Lung (tissue), 12 donors: ENCODE measurements around the gene ZNF511. TPM values are rescaled to one million over a fixed set of nuclear protein-coding genes. Genes with fewer than 3 reads are reported as not detected.

Experiments
- ATAC-seq: fragments of 200-7000 bp; cut with Tn5 transposase; one replicate; pipeline ENCODE4 v1.9.1; 2020; ENCODE audit warnings: moderate number of reproducible peaks; ENCODE audit not compliant: insufficient read depth, low FRiP score
- DNase-seq, 3 donors: peaks; one replicate each; pipeline ENCODE4 v3.0.0-alpha.2; 2013 to 2017
- H3K27ac ChIP-seq, 2 donors: one replicate each; pipeline ENCODE4 v1.5.1; 2013; ENCODE audit warnings: mild to moderate bottlenecking in 2 of 2, moderate library complexity in 2 of 2, control low read depth in 1 of 2, inconsistent platforms in 1 of 2, low read depth in 1 of 2, low read length in 1 of 2
- H3K27me3 ChIP-seq, 3 donors: one replicate each; pipeline ENCODE4 v1.5.1; 2013; ENCODE audit warnings: low read length in 2 of 3; ENCODE audit not compliant: control insufficient read depth in 3 of 3, insufficient read depth in 3 of 3
- H3K36me3 ChIP-seq, 4 donors: one replicate each; pipeline ENCODE4 v1.5.1; 2013; ENCODE audit warnings: low read length in 4 of 4, mild to moderate bottlenecking in 1 of 4, moderate library complexity in 1 of 4; ENCODE audit not compliant: control insufficient read depth in 4 of 4, insufficient read depth in 4 of 4
- H3K4me1 ChIP-seq, 5 donors: one replicate each; pipeline ENCODE4 v1.5.1; 2013; ENCODE audit warnings: low read length in 5 of 5, mild to moderate bottlenecking in 2 of 5, moderate library complexity in 1 of 5; ENCODE audit not compliant: control insufficient read depth in 5 of 5, insufficient read depth in 5 of 5
- H3K4me3 ChIP-seq: one replicate; pipeline ENCODE4 v1.5.1; 2013; ENCODE audit warnings: mild to moderate bottlenecking, control low read depth, moderate library complexity
- H3K9ac ChIP-seq, 2 donors: one replicate each; pipeline ENCODE4 v1.5.1; 2013; ENCODE audit warnings: low read length in 2 of 2, control low read depth in 1 of 2; ENCODE audit not compliant: insufficient read depth in 1 of 2
- H3K9me3 ChIP-seq, 4 donors: one replicate each; pipeline ENCODE4 v1.5.1; 2013; ENCODE audit warnings: low read length in 3 of 4, mild to moderate bottlenecking in 1 of 4, moderate library complexity in 1 of 4; ENCODE audit not compliant: control insufficient read depth in 4 of 4, insufficient read depth in 3 of 4
- WGBS, 2 donors: extraction: QIAGEN DNeasy Blood & Tissue Kit; methylation state at CpG; one replicate each; pipeline ENCODE4 v1.1.7; 2013; 5-methylcytosine and 5-hydroxymethylcytosine counted together
- polyA plus RNA-seq, 2 donors: library from polyadenylated mRNA; stranded (reverse); fragments of 200-250 nt; gene quantifications; one replicate each; pipeline ENCODE4 v1.2.1, GENCODE V29; 2013
- total RNA-seq, 2 donors: library from RNA; depleted of rRNA in 1 of 2; stranded (reverse); fragments of >200 nt in 1 of 2; gene quantifications; one replicate each; pipeline ENCODE4 v1.2.1, GENCODE V29; 2014 to 2021
- TF ChIP-seq, protein P1 (sequence below): IDR thresholded peaks from 2 replicates; pipeline ENCODE4 v1.5.1; 2012; ENCODE audit warnings: mild to moderate bottlenecking; ENCODE audit errors: control extremely low read depth, extremely low read depth
- donor health status: control.
- donor health status: control.
- donor health status: Bipolar disorder and iron deficiency.
- donor health status: healthy.
- donor health status: DM: yes; HTN: yes; CAD: no.

The ZNF511 gene
- total and polyA plus RNA-seq, 4 donors: 18.6 to 79.9 (median 43.6) TPM

DNA sequence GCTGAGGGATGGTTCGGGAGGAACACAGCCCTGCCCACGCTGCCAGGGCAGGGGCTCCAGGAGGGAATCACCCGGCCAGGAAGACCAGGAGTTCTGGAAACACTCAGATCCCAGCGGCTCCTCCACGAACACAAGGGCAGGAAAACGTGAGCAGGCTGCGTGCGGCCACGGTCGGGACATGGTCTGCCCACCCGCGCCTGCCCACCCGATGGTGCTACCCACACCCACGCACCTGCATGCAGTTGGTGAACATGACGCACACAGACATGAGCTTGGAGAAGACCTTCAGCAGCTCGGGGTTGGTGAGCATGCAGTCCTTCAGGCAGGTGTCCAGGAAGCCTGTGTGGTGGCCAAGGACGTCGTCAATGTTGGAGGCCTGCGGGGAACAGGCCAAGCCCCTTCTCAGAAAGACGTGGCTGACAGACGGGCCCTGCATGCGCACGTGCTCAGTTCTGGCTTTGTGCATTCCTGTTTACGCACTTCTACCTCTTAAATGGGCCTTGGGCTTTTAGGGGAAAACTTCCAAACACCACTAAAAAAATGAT is 25.8 kb upstream of the ZNF511 start:
- H3K36me3 ChIP-seq: peaks cover 18 to 79% (median 32%) of the 10 kb centered on the region in 4 donors
- H3K27ac ChIP-seq: no peak overlapping the region
- WGBS, 2 donors: 95% methylated on average over 24 of the region's 24 CpGs
- H3K27me3 ChIP-seq: no peaks in the 10 kb centered on the region
- peaks cover 0 to 4% (median 0%) of the 10 kb centered on the region in 4 donors for H3K9me3 ChIP-seq
- no peak for DNase-seq
- H3K4me1 ChIP-seq: no peaks in the 10 kb centered on the region
- no peak for ATAC-seq
- no peak overlapping the region for H3K9ac ChIP-seq
- no peak overlapping the region for H3K4me3 ChIP-seq
- TF ChIP-seq, protein P1, sequence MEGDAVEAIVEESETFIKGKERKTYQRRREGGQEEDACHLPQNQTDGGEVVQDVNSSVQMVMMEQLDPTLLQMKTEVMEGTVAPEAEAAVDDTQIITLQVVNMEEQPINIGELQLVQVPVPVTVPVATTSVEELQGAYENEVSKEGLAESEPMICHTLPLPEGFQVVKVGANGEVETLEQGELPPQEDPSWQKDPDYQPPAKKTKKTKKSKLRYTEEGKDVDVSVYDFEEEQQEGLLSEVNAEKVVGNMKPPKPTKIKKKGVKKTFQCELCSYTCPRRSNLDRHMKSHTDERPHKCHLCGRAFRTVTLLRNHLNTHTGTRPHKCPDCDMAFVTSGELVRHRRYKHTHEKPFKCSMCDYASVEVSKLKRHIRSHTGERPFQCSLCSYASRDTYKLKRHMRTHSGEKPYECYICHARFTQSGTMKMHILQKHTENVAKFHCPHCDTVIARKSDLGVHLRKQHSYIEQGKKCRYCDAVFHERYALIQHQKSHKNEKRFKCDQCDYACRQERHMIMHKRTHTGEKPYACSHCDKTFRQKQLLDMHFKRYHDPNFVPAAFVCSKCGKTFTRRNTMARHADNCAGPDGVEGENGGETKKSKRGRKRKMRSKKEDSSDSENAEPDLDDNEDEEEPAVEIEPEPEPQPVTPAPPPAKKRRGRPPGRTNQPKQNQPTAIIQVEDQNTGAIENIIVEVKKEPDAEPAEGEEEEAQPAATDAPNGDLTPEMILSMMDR: no peak

DNA sequence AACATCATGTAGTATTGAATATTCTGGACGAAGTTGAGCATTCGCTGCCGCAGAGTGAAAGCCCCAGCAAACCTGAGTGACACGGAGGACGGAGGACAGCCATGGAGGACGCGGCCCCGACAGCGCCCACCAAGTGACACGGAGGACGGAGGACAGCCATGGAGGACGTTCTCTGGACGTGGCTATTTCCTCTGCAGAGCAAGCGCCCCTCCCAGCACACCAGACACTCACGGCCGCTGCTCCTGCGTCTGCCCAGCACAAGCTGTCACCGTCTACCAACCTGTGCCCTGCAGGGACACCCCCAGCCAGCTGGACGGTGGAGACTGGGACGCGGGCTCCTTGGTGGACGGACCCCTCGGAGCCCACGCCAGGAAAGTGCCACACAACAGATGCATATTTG is 24.8 kb upstream of the ZNF511 start:
- no peak for DNase-seq
- Histone ChIP-seq H3K27ac (no peak overlapping the region), H3K36me3 (peaks cover 21 to 86% (median 39%) of the 10 kb centered on the region in 4 donors), H3K4me3 (no peak overlapping the region), H3K9ac (no peak overlapping the region), H3K27me3 (no peaks in the 10 kb centered on the region), H3K4me1 (no peaks in the 10 kb centered on the region), H3K9me3 (peaks cover 0 to 4% (median 0%) of the 10 kb centered on the region in 4 donors)
- TF ChIP-seq, protein P1: no peak
- WGBS, 2 donors: 94 to 97% methylated on average over 24 of the region's 24 CpGs
- ATAC-seq: no peak

DNA sequence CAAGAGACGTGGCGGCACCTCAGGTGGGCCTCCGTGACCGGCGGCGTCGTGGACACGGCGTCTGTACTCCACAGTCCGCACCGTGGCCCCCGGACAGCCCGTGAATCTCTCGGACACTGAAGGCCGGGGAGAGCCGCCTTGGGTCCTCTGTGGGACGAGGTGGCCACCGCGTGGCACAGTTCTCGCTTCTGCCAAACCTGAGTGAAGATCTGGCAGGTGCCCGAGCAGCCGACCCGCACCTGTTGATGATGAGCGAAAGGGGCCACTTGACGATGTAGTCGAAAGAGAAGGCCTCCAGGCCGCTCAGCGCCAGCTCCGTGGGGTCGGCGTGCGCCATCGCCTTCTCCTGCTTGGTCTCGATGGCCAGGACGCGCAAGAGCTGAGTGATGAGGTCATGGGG is 23.5 kb upstream of the ZNF511 start:
- TF ChIP-seq, protein P1: no peak
- H3K4me1 ChIP-seq: no peaks in the 10 kb centered on the region
- ATAC-seq (no peak), DNase-seq (no peak)
- no peak overlapping the region for H3K9ac ChIP-seq
- H3K27me3 ChIP-seq: no peaks in the 10 kb centered on the region
- no peak overlapping the region for H3K4me3 ChIP-seq
- peaks cover 0 to 4% (median 0%) of the 10 kb centered on the region in 4 donors for H3K9me3 ChIP-seq
- H3K36me3 ChIP-seq: peaks cover 21 to 85% (median 40%) of the 10 kb centered on the region in 4 donors
- 96 to 98% methylated on average over 36 of the region's 36 CpGs for WGBS, 2 donors
- no peak overlapping the region for H3K27ac ChIP-seq

DNA sequence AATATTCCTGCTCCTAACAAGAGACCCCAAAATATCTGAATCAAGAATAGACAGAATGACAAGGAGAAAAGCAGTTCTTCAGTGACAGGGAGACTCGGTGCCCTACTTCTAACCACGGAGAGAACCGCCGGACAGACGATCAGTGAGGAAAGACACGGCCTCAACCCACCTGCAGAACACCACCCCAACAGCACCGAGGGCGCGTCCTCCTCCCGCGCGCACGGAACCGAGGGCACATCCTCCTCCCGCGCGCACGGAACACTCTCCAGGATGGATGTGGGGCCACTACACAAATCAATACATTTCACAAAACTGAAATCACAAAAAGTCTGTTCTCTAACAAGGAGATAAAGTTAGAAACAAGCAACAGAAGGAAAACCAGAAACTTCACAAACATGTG is 22.3 kb upstream of the ZNF511 start:
- Histone ChIP-seq H3K27me3 (no peaks in the 10 kb centered on the region), H3K36me3 (peaks cover 21 to 79% (median 38%) of the 10 kb centered on the region in 4 donors), H3K9me3 (peaks cover 0 to 4% (median 0%) of the 10 kb centered on the region in 4 donors), H3K4me3 (no peak overlapping the region), H3K4me1 (no peaks in the 10 kb centered on the region), H3K27ac (no peak overlapping the region), H3K9ac (no peak overlapping the region)
- DNase-seq (no peak), ATAC-seq (no peak)
- WGBS, 2 donors: 89 to 91% methylated on average over 18 of the region's 18 CpGs
- TF ChIP-seq, protein P1: no peak
